Kidney (tissue), 14 donors: ENCODE data around the gene VDAC2. TPM values are rescaled to one million over a fixed set of nuclear protein-coding genes. Genes with fewer than 3 reads are reported as not detected.
"Not testable (repeated sequence)": the region's sequence is repeated elsewhere in the genome, so short reads cannot be mapped to it uniquely, and the experiment has no call there.

Source experiments
- DNase-seq, 5 donors: peaks; one replicate each; pipeline ENCODE4 v3.0.0-alpha.2; 2013 to 2020
- FAIRE-seq: peaks from 2 replicates; lab custom pipeline; 2012; peaks lifted over from hg19 to GRCh38; lab: Jason Lieb, UNC
- H3K27ac ChIP-seq, 2 donors: one replicate each; pipeline ENCODE4 v1.7.0; 2013; ENCODE audit warnings: low read depth in 2 of 2, low read length in 2 of 2, inconsistent platforms in 1 of 2
- H3K27me3 ChIP-seq: one replicate; pipeline ENCODE4 v1.7.1; 2013; ENCODE audit warnings: low read length, inconsistent platforms; ENCODE audit not compliant: control insufficient read depth, insufficient read depth
- H3K36me3 ChIP-seq, 3 donors: one replicate each; pipeline versions ENCODE4 v1.7.0 to v1.7.1; 2013; ENCODE audit warnings: low read length in 3 of 3, control low read depth in 1 of 3, inconsistent platforms in 1 of 3; ENCODE audit not compliant: insufficient read depth in 3 of 3, control insufficient read depth in 2 of 3
- H3K4me1 ChIP-seq, 3 donors: one replicate each; pipeline versions ENCODE4 v1.7.0 to v1.7.1; 2013; ENCODE audit warnings: low read length in 3 of 3, inconsistent platforms in 1 of 3, low read depth in 1 of 3; ENCODE audit not compliant: control insufficient read depth in 2 of 3, insufficient read depth in 2 of 3
- H3K4me3 ChIP-seq, 3 donors: one replicate each; pipeline versions ENCODE4 v1.7.0 to v1.8.1; 2013; ENCODE audit warnings: low read length in 3 of 3, control low read depth in 1 of 3, inconsistent platforms in 1 of 3
- H3K9ac ChIP-seq, 3 donors: one replicate each; pipeline versions ENCODE4 v1.7.0 to v1.7.1; 2013; ENCODE audit warnings: low read length in 3 of 3, control low read depth in 1 of 3, inconsistent platforms in 1 of 3
- H3K9me3 ChIP-seq, 3 donors: one replicate each; pipeline versions ENCODE4 v1.7.0 to v1.7.1; 2013; ENCODE audit warnings: low read length in 3 of 3, control low read depth in 1 of 3, inconsistent platforms in 1 of 3; ENCODE audit not compliant: control insufficient read depth in 2 of 3, insufficient read depth in 1 of 3
- intact Hi-C: fragments of 100-400 bp; cut with DNase I; formaldehyde crosslinking; loops from one replicate; pipeline ENCODE4 v1.11.1; 2022
- polyA plus RNA-seq: library from polyadenylated mRNA; stranded (reverse); fragments of 350-450 nt; fragmentation: Illumina TruSeq; extraction: RNeasy Lipid Tissue Mini Kit (QIAGEN cat#74804); gene quantifications from one replicate; pipeline ENCODE4 v1.2.3, GENCODE V29; 2014; ENCODE audit warnings: low read depth, low replicate concordance; ENCODE audit not compliant: insufficient read depth
- total RNA-seq: library from RNA; stranded (reverse); fragmentation: NEBNext Ultra II Directional; extraction: Animal tissue kit (Norgen Biotek cat#: 25700); gene quantifications from one replicate; pipeline ENCODE4 v1.2.1, GENCODE V29; 2021
- TF ChIP-seq, protein P1 (sequence below): IDR thresholded peaks from 3 replicates; pipeline ENCODE4 v1.5.1; 2012; ENCODE audit warnings: mild to moderate bottlenecking, moderate library complexity, borderline replicate concordance; ENCODE audit not compliant: insufficient read depth; ENCODE audit errors: extremely low read depth
- donor health status: control.
- donor health status: control.
- donor health status: control.
- donor health status: control.
- donor health status: control.
- donor health status: DM: yes; HTN: yes; CAD: no.
- donor health status: Normal renal cell carcinoma (clear cell type).

Gene VDAC2
- total and polyA plus RNA-seq, 2 donors from 2014 or later: 128 to 211 TPM

DNA sequence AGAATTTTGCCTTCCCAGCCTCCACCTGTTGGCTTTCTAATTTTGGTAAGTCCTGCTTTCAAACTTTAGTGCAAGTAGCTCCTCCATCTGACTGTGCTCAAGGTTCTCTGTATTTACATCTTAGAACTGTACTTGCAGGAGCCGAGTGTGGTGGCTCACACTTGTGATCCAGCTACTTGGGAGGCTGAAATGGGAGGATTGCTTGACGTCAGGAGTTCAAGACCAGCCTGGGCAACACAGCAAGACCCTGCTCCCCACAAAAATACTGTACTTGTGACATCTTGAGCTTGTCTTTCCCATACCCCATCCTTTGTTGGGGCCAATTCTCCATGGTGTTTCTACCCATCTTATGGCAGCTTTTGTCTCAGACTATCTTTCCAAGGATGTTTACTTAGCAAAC is 4.7 kb upstream of the VDAC2 start:
- intact Hi-C loops: no loop called here
- H3K9me3 ChIP-seq: no peaks in the 10 kb centered on the region
- no peak overlapping the region for H3K9ac ChIP-seq
- no peak overlapping the region for H3K27ac ChIP-seq
- DNase-seq (no peak), FAIRE-seq (no peak)
- H3K4me1 ChIP-seq: peaks cover 0 to 4% (median 0%) of the 10 kb centered on the region in 3 donors
- H3K36me3 ChIP-seq: no peaks in the 10 kb centered on the region
- no peaks in the 10 kb centered on the region for H3K27me3 ChIP-seq
- no peak overlapping the region for H3K4me3 ChIP-seq
- TF ChIP-seq, protein P1, sequence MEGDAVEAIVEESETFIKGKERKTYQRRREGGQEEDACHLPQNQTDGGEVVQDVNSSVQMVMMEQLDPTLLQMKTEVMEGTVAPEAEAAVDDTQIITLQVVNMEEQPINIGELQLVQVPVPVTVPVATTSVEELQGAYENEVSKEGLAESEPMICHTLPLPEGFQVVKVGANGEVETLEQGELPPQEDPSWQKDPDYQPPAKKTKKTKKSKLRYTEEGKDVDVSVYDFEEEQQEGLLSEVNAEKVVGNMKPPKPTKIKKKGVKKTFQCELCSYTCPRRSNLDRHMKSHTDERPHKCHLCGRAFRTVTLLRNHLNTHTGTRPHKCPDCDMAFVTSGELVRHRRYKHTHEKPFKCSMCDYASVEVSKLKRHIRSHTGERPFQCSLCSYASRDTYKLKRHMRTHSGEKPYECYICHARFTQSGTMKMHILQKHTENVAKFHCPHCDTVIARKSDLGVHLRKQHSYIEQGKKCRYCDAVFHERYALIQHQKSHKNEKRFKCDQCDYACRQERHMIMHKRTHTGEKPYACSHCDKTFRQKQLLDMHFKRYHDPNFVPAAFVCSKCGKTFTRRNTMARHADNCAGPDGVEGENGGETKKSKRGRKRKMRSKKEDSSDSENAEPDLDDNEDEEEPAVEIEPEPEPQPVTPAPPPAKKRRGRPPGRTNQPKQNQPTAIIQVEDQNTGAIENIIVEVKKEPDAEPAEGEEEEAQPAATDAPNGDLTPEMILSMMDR: no peak

DNA sequence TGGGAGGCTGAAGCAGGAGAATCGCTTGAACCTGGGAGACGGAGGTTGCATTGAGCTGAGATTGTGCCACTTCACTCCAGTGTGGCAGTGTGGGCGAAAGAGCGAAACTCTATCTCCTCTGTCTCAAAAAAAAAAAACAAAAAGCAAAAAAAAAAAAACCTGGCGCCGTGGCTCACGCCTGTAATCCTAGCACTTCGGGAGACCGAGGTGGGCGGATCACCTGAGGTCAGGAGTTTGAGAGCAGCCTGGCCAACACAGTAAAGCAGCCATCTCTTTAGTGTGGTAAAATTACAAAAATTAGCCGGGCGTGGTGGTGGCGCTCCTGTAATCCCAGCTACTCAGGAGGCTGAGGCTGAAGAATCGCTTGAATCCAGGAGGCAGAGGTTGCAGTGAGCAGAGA is 4.0 kb upstream of the VDAC2 start:
- intact Hi-C loops, H3K9me3 ChIP-seq, H3K4me3 ChIP-seq, H3K9ac ChIP-seq, H3K27me3 ChIP-seq, H3K27ac ChIP-seq, FAIRE-seq, H3K4me1 ChIP-seq, H3K36me3 ChIP-seq, DNase-seq: not testable (repeated sequence)

DNA sequence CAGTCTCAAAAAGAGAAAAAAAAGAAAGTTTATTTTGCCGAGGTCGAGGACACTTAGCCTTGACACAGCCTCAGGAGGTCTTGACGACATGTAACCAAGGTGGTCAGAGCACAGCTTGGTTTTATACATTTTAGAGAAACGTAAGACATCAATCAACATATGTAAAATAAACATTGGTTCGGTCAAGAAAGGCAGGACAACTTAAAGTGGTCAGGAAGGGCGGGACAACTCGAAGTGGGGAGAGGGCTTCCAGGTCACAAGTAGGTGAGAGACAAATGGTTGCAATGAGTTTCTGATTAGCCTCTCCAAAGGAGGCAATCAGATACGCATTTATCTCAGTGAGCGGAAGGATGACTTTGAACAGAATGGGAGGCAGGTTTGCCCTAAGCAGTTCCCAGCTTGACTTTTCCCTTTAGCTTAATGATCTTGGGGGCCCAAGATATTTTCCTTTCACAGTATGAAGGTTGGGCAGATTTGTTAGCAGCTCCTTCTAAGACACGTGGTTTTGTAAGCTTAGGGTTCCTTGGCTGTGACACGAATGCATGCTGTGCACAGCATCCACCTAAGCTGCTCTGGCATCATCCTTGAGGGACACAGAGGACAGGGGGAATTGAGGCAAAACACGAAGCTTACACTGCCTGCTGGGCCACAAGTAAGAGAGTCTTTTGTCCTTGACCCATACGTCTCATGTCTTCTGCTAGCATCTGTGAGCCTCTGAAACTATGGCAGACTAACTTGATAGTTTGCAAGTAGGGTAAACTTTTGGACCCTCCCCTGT is 3.3 kb upstream of the VDAC2 start:
- Histone ChIP-seq H3K9ac (no peak overlapping the region), H3K36me3 (peaks cover 0 to under 1% (median 0%) of the 10 kb centered on the region in 3 donors), H3K4me1 (peaks cover 0 to 12% (median 8%) of the 10 kb centered on the region in 3 donors), H3K27ac (no peak overlapping the region), H3K27me3 (no peaks in the 10 kb centered on the region), H3K4me3 (no peak overlapping the region), H3K9me3 (no peaks in the 10 kb centered on the region)
- DNase-seq (no peak), FAIRE-seq (no peak)
- TF ChIP-seq, protein P1: no peak
- intact Hi-C loops: no loop called here

DNA sequence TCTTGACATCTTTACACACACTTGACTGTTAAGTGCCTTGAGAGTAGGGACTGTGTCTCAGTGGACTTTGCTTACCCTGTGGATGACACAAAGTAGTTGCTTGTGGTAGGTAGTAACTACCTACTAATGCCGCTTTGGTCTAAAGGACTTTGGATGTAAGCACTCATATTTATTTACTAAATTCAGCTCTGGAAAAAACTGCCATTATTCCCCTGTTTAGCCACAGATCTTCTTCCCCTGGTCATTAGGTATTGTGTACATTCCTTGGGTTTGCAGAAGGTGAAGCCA is 2.8 kb upstream of the VDAC2 start:
- Histone ChIP-seq H3K9ac (no peak overlapping the region), H3K36me3 (peaks cover 0 to 6% (median 0%) of the 10 kb centered on the region in 3 donors), H3K27me3 (no peaks in the 10 kb centered on the region), H3K27ac (no peak overlapping the region), H3K9me3 (no peaks in the 10 kb centered on the region), H3K4me3 (no peak overlapping the region), H3K4me1 (peaks cover 0 to 14% (median 11%) of the 10 kb centered on the region in 3 donors)
- FAIRE-seq (no peak), DNase-seq (no peak)
- TF ChIP-seq, protein P1: no peak
- intact Hi-C loops: no loop called here
